GM18861 (cell line): ENCODE results near the gene SDK1.

Experiments
- ATAC-seq: cut with Tn5 transposase; IDR thresholded peaks from one replicate; pipeline ENCODE4 v1.9.1; 2021; ENCODE audit not compliant: unreplicated experiment

Gene SDK1

DNA sequence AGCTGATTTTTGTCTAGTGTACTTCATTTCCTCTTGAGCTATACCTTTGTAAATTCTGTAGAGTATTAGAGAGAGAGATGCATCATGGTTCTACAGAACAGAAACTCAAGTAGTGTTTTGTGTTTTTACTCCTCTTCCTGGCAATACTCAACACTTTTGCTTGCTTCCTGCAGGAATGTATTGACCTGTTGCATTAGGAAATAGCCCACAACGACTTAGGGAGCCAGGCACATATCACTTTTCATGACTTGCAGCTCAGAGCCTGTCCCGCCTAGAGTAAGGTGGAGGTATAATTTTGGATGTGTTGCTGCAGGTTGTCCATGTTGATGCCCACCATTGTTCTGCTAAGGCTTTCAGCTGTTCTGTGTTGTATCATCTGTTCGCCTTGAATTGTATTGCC is 216.3 kb downstream of the SDK1 start:
- ATAC-seq = no peak

DNA sequence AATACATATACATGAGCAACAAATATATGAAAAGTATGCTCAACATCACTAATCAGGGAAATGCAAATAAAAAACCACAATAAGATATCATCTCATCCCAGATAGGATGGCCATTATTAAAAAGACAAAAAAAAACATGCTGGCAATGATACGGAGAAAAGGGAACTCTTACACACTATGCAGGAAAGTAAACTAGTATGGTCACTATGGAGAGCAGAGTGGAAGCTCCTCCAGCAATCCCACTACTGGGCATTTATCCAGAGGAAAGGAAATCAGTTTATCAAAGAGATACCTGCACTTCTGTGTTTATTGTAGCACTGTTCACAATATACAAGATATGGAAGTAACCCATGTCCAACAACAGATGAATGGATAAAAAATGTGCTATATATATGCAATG is 217.5 kb downstream of the SDK1 start:
- no peak for ATAC-seq

DNA sequence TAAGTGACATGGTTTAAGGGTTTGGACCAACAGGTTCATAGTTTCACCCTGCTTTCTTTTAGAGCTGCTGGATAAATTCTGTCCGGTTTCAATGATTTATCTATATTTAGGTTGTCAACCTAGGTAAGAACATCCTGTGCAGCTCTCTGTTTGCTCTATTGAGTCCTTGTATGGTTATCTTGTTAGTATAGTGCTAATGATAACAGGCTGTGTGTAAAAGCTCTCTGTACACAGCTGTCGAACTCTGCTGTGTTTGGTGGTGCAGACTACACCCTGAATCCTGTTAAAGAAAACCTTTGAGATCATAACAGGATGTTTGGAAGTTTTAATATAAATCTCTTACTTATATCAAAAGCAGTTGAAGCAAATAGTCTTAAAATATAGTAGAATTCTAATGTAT is 219.2 kb downstream of the SDK1 start:
- ATAC-seq = no peak

DNA sequence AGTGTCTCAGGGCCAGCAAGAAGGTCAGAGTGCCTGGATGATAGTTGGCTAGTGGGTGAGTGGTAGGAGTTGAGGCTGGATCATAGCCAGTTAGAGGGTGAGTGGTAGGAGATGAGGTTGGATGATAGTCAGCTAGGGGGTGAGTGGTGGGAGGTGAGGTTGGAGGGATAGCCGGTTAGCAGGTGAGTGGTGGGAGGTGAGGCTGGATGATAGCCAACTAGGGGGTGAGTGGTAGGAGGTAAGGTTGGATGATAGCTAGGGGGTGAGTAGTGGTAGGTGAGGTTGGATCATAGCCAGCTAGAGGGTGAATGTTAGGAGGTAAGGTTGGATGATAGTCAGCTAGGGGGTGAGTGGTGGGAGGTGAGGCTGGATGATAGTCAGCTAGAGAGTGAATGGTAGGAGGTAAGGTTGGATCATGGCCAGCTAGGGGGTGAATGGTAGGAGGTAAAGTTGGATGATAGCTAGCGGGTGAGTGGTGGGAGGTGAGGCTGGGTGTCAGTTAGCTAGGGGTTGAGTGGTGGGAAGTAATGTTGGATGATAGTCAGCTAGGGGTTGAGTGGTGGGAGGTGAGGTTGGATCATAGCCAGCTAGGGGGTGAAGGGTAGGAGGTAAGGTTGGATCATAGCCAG is 226.6 kb downstream of the SDK1 start:
- ATAC-seq = no peak

DNA sequence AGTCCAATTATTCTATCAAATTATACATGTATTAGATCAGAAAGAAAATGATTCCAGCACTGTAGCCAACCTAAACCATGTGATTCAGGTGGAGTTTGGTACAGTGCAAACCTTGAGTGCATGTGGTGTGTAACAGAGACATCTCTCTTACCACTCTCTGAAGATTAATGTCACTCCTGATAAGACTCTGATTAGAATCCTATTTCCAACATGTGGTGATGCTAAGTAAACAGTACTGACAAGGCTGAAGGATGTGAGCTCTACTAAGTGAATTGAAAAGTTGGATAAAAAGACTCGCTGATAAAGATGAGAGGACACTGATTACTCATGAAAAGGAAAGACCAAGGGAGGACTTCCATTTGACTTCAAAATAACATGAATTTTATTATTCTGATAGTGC is 232.0 kb downstream of the SDK1 start:
- ATAC-seq = no peak

DNA sequence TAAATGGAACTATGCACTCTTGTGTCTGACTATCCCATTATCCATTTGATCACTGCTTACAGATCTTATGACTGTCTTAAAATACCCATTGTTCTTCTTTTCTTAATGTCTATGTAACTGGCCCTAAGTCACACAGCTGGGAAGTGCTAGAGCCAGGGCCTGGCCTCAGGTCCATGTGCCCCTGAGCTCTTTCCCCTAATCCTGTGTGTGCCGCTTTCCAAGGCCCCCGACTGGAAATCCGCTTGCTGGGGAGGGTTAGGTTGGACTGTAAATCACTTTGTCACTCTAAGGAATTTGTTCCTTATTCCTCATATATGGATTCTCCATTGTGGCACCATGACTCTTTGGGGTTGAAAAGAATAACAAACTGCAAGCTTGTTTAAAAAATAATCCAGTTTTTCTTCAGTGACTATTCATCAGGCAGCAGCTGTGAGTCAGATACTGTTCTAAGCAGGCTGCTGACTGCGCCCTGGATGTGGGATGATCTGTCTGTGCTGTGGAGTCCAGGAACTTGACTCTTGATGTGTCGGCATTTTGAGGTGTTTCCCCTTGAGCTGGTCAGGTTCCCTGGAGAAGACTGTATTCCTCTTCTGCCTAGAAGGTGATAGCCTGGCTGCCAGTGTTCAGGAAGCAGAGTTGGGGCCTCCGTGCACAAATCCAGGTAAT is 236.3 kb downstream of the SDK1 start:
- no peak for ATAC-seq

DNA sequence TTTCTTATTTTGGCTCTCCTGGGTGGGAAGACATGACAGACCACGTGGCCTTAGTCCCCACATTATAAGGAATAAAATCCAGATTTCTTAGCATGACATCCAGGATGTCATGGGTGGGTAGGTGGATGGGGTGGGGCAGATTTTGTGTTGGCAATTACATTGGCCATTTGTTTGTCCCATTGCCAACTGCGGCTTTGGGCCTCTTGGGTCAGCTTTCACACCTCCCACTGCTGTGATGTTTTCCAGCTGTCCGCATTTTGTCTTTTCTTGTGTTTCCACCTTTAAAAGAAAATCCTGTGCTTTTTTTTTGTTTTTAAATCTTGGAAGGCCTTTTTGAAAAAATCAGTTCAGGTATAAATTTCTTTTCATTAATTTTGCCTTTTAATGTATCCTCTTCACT is 237.0 kb downstream of the SDK1 start:
- ATAC-seq = no peak

DNA sequence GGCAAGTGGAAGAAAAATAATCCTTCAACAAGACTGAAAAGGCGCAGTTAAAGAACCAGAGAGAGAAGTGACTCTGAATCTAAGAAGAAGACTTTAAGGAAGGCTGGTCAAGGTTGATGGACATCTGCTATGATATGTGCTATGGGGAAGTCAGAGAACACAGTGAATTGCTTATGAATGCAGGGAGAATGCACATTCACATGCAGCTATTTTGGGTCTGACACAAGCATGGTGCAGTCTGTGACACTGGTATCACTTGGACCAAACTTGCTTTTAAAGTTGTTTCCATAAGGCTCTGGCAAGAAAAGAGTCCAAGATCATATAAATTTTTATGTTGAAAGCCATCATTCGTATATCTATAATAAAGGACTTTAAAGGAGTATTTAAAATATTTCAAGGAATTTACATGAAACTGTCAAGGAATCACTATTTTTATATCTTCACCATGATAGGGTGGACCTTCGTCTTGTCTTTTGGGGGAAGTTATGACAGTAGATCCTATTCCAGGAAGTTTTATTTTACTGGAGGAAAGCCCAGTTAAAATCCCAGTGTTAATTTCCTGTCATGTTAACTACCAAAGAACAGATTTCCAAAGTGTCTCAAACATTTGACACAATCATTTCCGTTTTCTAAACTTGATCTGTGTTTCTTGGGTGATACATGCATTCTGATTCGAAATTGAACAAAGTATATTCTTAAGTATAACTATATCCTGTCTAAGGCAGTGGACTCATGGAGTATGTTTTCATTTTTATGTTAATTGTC is 239.6 kb downstream of the SDK1 start:
- ATAC-seq = no peak

DNA sequence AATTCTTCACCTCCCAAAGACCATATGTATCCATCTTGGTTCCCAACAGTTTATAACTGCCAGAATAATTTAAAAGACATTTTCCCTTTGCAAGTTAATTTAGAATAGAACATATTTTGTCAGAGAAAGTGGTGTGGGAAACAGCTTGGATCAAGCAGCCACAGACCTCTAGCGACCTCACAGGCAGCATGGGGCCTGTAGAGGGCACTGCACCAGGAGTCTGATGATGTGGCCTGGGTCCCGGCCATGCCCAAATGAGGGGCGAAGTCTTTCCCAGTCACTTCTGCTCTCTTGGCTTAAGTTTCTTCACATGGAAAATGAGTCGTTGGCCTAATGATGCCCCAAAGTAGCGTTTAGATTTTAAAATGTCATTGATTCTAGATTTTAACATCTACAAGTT is 243.2 kb downstream of the SDK1 start:
- no peak for ATAC-seq

DNA sequence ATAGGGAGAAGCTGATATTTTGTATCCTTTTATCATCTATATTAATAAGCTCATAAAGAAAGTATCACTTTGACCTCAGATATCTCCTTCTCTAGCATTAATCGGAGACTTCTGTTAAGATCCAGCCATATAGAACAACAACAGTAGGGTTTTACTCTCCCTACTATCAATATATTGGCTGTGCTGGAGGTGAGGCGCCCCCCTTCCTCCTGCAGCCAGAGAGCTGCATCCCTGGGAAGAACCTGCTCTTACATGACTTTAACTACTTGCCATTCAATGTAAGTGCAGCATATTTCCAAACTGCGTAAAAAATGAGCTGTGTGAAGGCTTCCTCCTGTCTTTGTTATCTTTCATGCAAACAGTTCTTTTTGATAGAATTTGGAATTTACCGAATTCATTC is 247.8 kb downstream of the SDK1 start:
- ATAC-seq = no peak

DNA sequence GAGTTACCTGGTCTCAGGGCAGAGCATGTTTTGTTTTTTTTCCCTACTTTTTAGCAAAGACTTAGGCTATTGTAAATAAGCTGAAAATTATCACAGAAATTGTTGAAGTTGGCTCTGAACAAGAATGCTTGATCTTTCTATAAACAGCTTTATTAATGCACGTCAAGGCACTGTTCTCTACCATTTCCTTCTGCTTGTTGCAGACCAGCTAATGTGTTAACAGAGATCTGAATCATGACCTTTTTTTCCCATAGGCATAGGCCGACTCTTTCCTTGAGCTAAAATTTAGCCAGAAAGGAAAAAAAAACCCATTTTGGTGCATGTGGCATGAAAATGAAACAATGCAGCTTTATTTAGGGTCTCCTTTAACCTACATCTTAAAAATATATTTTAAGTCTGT is 248.5 kb downstream of the SDK1 start:
- ATAC-seq = no peak

DNA sequence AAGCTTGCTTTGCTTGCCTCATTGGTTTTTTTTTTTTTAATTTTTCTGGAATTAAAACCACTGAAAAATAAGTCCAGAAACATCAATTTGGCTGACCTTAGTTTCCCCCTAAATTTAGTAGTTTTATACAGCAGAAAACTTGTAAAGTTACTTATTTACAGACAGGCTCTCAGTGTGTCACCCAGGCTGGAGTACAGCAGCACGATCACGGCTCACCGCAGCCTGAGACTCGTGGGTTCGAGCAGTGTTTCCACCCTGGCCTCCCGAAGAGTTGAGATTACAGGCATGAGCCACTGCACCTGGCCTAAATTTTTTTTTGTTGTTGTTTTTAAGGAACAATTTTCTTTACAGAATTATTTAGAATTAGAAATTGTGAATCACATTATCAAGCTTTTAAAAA is 250.5 kb downstream of the SDK1 start:
- no peak for ATAC-seq

DNA sequence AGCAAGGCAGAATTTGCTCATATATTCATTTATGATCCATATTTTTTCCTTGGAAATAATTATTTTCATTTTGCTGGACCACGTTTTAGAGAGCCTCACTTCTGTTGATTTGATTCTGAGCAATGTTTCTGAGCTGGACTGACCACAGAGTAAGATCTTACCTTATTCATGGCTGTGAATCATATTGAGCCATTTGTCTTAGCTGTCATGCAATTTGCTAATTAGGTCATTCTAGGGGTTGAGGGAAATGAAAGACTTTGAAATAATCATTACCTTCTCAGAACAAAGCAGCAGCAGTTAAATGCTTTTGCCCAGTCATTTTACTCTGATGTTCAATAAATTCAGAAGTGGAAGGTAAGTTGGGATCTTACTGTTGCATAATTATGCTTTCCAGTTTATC is 251.4 kb downstream of the SDK1 start:
- no peak for ATAC-seq

DNA sequence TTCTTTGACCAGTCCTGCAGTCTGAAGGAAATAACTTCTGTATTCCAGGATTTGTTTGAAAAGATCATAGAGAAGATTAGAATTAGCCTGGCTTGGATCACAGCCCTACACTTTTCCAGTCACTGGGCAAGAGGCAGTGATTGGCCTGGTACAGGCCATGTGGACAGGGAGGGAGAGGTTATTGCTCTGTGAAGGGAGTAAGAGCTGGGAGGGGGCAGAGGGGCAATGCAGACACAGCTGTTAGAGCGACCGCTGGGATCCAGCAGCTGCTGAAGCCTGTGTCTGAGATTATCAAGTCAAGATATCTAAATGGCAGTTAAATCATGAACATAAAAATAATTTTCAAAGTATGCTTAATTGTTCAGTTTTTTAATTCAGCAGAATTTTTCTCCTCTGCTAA is 257.3 kb downstream of the SDK1 start:
- ATAC-seq = no peak

DNA sequence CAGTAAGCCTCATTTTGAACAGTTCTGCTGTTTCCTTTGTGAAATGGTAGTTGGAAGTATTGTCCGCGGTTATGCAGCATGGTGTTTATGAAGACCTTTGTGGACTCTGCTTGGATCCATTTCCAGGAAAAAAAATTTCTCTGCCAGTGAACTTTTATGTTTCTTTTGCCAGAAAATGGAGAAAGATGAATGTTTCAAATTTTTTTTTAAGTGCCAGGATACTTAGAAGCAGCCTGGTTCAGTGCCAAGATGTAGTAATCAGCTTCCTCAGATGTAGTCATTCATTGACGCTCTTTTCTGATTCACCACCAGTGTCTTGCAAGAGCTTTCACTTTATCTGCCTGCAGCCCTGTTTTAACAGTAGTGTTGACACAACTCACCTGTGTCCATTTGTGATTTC is 258.2 kb downstream of the SDK1 start:
- no peak for ATAC-seq

DNA sequence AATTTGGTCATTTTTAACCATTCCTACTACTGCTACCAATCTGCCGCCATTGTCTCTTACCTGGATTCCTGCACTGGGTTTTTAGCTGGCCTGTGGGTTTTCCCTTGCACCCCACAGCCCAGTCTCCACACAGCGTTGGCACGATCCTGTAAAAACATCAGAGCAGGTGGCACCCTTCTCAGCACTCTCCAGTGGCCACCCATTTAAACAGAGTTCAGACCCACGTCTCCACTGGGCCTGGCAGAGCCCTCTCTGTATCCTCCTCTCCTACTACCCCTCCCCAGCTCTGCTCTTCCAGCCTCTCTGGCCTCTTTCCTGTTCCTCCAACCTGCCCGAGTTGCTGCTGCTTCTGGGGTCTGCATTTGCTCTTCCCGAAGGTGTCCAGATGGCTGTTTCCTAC is 259.4 kb downstream of the SDK1 start:
- no peak for ATAC-seq

DNA sequence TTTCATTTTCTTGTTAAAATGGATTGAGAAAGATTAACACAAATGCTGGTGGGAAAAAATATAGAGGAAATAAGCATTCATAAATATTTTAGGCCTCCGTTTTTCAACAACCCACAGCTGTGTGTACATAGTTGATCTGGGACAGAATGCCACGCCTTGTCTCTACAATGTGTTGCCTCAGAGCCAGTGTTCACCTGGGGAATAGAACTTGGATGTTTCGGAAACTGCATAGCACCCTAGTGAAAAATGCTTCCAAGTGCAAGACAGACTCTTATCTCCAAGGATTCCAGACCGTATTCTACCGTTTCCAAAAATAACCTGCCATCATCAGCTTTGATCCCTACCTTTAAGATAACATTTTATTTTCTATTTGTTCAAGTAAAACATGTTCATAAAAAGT is 260.9 kb downstream of the SDK1 start:
- ATAC-seq = no peak

DNA sequence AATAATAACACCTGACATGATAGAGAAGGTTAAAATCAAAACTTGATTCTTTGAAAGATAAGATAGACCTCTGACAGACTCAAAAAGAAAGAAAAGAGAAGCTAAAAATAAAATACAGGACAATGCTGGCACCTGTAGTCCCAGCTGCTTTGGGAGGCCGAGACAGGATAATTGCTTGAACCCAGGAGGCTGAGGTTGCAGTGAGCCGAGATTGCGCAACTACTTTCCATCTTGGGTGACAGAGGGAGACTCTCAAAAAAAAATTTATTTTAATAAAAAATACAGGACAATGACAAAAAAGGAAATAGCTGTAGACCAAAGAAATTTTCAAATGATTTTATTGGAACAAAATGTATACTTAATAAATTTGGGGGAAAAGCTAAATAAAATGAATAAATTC is 263.2 kb downstream of the SDK1 start:
- no peak for ATAC-seq

DNA sequence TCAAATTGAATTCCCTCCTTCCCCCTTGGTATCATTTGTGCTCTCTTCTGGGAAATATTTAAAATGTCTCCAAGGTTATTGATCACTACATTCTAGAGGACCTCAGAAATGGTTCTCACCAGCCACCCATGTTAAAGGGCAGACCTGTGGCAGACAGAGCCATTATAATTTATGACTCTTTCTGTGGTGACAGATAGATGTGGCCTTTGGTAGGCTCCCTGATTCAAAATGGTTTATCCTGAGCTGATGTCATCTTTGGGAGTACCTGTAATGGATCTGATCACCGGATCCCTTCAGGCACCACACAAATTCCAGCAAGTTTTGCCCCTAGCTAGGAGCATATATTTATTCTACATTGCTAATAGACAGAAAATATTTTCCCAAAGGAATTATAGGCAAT is 267.5 kb downstream of the SDK1 start:
- ATAC-seq = no peak

DNA sequence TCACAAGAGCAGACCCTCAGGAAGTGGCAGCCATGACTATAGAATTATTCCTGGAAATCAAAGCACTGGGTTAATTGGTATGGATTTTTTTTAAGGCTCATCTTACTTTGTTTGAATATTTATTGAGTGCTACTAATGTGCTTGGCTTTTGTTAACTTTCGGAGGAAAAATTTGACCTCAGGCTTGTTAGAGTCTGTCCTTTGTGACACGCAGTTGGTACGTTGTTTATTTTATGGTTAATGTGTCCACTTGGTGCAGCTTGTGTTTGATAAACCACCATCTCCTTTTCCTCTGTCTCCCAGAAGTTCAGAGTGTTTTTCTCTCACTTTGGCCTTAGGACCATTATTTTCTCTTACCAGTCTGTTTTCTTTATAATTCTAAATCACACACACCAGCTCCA is 268.6 kb downstream of the SDK1 start:
- ATAC-seq = no peak

DNA sequence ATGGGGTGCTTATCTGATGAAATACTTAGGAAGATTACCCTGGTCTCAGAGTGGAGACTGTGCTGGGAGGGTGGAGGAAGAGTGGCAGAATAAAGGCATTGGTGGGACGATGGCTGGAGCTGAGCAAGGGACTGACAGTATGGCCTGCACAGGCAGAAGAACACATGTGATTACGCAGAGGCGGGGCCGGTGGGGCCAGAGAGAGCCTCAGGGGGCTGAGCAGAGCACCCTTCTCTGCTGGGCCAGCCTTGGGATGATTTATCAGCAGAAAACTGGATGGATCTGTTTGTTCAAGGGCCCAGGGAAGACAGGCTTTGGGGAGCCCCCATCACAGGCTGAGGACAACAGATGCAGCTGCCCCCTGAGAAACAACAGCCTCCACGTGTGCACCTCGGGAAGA is 272.1 kb downstream of the SDK1 start:
- no peak for ATAC-seq

DNA sequence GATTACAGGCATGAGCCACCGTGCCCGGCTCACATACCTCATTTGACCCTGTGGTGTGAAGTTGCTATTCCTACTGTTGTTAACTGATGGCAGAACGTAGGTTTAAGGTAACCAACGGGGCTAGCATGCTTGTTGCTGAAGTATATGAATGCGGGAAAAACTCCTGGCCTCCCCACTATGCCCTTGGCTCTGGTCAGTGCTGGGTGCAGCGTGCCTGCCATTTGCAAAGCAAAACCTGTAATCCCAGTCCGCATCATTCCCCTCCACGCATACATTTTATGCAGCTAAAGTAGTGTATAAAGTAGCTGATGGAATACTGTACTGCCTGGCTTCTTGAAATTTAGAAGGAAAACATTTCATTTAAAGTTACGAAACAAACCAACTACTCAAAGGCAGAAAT is 273.3 kb downstream of the SDK1 start:
- no peak for ATAC-seq
